HG03103 (cell line): ENCODE data around the gene ABHD5.

Experiments
- ATAC-seq: cut with Tn5 transposase; IDR thresholded peaks from one replicate; pipeline ENCODE4 v1.9.1; 2021; ENCODE audit warnings: low read depth; ENCODE audit not compliant: unreplicated experiment

The ABHD5 gene

GRCh38 chr3:43773273-43774094 lies 82.7 kb downstream of the ABHD5 start:
- no peak for ATAC-seq

GRCh38 chr3:43774799-43775198 lies 84.1 kb downstream of the ABHD5 start:
- no peak for ATAC-seq

GRCh38 chr3:43776101-43776500 lies 85.4 kb downstream of the ABHD5 start:
- ATAC-seq, result no peak

- no peak for ATAC-seq
Measured at GRCh38 chr3:43779850-43780249, 89.1 kb downstream of the ABHD5 start.

GRCh38 chr3:43782541-43782940 lies 91.8 kb downstream of the ABHD5 start:
- ATAC-seq, result no peak
